ENCODE results near the gene MAGEB16. TPM values are rescaled to one million over a fixed set of nuclear protein-coding genes. Genes with fewer than 3 reads are reported as not detected.

Gene MAGEB16
- total RNA-seq, 1 donor from 2014 or later: not detected

DNA sequence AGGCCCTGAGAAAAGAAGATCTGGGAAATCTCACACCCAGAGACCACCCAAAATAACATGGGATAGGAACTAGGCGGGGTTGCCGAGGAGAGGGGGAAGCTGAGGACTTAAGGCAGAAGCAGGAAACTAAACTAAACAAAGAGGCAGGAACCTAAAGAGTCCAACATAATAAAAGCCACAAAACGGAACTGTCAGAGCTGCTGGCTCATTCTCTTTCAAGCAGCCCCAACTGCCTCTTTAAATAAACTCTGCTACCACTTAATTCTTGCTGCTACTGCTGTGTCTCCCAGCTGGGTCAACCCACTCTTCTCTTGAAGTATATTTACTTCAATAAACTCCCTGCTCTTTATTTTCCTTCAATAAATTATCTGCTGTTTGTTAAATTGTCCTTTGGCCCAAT is 44.5 kb downstream of the MAGEB16 start:
- intact Hi-C loops (cut with micrococcal nuclease): no loop called here
- H3K36me3 ChIP-seq: no peaks in the 10 kb centered on the region
- no peaks in the 10 kb centered on the region for H3K9me3 ChIP-seq (replicated peaks)
- H3K4me3 ChIP-seq: no peak overlapping the region
- TF ChIP-seq, protein P1, sequence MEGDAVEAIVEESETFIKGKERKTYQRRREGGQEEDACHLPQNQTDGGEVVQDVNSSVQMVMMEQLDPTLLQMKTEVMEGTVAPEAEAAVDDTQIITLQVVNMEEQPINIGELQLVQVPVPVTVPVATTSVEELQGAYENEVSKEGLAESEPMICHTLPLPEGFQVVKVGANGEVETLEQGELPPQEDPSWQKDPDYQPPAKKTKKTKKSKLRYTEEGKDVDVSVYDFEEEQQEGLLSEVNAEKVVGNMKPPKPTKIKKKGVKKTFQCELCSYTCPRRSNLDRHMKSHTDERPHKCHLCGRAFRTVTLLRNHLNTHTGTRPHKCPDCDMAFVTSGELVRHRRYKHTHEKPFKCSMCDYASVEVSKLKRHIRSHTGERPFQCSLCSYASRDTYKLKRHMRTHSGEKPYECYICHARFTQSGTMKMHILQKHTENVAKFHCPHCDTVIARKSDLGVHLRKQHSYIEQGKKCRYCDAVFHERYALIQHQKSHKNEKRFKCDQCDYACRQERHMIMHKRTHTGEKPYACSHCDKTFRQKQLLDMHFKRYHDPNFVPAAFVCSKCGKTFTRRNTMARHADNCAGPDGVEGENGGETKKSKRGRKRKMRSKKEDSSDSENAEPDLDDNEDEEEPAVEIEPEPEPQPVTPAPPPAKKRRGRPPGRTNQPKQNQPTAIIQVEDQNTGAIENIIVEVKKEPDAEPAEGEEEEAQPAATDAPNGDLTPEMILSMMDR (IDR thresholded peaks at IDR 0.05; ENCODE audit: borderline replicate concordance): no peak
- no peak for DNase-seq
- H3K27ac ChIP-seq (replicated peaks): no peak overlapping the region
- H3K27me3 ChIP-seq (ENCODE audit: low read depth): no peaks in the 10 kb centered on the region
- H3K4me1 ChIP-seq: no peaks in the 10 kb centered on the region

DNA sequence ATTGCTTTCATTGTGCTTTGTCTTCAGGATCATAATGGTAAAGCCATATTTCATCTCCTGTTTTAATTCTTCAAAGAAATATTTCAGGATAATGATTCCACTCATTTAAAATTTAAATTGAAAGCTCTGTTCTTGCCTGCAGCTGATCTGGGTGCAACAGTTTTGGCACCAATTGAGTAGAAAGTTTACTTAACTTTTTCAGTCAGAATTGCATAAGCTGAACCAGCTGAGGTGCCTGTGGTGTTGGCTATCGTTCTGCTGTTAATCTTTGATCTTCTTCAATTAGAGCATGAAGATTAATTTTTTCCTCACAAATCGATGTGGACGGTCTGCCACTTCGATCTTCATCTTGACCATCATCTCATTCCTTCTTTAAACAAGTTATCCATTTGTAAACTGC is 49.6 kb downstream of the MAGEB16 start:
- DNase-seq: no peak
- intact Hi-C loops (cut with micrococcal nuclease): no loop called here
- Histone ChIP-seq H3K27me3 (ENCODE audit: low read depth) (no peaks in the 10 kb centered on the region), H3K4me3 (no peak overlapping the region), H3K4me1 (no peaks in the 10 kb centered on the region), H3K36me3 (no peaks in the 10 kb centered on the region), H3K27ac (replicated peaks) (no peak overlapping the region), H3K9me3 (replicated peaks) (no peaks in the 10 kb centered on the region)
- TF ChIP-seq, protein P1 (IDR thresholded peaks at IDR 0.05; ENCODE audit: borderline replicate concordance): no peak

Other genes with a start within 250 kb of the MAGEB16 start
- gene CFAP47, start 121.4 kb downstream of the MAGEB16 start, total RNA-seq: not detected